GM18511 (cell line): ENCODE results near the gene SEPHS2.
"Not testable (repeated sequence)": the region's sequence is repeated elsewhere in the genome, so short reads cannot be mapped to it uniquely, and the experiment has no call there.

Experiments
- ATAC-seq: cut with Tn5 transposase; IDR thresholded peaks from one replicate; pipeline ENCODE4 v1.9.1; 2021; ENCODE audit warnings: mild to moderate bottlenecking, moderate library complexity; ENCODE audit not compliant: unreplicated experiment

Gene SEPHS2

GRCh38 chr16:30401768-30402425, 43.8 kb downstream of the SEPHS2 start:
- no peak for ATAC-seq

DNA sequence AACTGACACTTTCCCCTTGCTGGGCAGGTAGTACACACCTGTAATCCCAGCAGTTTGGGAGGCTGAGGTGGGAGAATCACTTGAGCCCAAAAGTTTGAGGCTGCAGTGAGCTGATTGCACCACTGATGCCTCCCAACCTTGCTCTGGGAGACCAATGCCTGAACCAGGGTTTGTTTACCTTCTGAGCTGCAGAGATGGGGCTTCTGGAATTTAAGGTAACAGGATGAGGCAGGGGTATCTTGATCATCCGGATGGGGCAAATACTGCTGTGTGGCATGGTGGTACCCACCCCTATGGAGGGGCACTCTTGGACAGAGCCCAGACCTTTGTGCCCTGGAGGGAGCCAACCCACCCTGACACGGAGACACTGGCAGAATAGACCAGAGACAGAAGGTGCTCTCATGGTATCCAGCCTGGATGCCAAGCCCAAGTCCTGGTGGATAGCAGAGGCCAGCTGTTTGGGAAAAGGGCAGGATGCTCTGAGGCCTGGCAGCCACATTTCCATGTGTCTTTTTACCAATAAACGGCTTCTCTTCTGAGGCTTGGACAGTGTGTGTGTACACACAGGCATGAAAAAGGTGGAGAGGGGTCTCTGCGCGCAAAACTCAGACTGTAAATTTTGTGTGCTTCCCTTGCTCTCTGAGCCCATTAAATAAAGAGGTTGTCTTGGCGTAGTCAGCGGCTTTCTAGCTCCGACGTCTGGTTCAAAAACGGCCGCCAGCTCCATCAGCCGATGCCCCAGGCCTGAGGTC, 46.1 kb downstream of the SEPHS2 start:
- no peak for ATAC-seq

DNA sequence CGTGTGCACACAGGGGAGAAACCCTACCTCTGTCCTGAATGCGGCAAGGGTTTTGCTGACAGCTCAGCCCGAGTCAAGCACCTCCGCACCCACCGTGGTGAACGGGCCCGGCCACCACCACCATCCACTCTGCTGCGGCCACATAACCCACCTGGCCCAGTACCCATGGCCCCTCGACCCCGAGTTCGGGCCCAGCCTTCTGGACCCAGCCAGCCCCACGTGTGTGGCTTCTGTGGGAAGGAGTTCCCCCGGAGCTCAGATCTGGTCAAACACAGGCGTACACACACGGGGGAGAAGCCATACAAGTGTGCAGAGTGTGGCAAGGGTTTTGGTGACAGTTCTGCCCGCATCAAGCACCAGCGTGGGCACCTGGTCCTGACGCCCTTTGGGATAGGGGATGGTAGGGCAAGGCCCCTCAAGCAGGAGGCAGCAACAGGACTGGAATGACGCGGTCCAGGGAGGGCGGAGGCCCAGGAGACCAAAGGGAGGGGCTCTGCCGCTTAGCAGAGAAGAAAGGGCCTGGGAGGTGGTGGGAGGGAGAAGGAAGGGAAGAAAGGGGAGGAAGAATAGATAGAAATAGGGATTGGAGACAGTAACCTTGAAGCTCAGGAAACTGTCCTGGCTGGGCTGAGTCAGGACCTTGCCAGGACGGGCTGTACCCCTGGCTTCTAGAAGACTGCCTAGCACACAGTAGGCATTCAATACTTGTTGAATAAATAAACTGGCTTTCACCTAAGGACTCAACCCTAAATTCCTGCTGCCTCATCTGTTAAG, 46.8 kb downstream of the SEPHS2 start:
- no peak for ATAC-seq

- no peak for ATAC-seq
Observed at GRCh38 chr16:30397776-30398660, 47.7 kb downstream of the SEPHS2 start.

DNA sequence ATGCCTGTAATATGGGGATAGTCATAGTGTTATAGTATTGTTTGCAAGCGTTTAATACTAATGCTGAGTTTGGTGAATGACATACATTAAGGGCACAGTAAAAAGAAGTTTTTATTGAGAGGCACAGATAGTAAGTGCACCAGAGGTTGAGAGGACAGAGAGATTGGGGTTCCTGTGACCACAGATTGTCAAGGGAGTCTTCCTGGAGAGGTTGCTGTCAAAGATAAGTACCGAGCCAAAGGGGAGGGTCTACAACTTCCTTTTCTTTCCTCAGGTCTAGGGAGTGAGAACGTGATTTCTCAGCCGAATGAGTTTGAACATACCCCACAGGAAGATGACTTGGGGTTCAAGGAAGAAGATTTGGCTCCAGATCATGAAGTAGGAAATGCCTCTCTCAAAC, 48.6 kb downstream of the SEPHS2 start:
- ATAC-seq: no peak

DNA sequence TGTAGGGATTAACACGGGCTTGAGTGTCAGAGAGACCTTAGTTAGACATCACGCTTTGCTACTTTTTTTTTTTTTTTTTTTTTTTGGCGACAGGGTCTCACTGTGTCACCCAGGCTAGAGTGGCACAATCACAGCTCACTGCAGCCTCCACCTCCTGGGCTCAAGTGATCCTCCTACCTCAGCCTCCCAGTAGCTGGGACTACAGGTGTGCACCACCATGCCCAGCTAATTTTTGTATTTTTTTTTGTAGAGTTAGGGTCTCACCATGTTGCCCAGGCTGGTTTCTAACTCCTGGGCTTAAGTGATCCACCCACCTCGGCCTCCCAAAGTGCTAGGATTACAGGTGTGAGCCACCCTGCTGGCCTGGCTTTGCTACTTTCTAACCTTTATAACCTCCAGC, 49.0 kb downstream of the SEPHS2 start:
- ATAC-seq: not testable (repeated sequence)

DNA sequence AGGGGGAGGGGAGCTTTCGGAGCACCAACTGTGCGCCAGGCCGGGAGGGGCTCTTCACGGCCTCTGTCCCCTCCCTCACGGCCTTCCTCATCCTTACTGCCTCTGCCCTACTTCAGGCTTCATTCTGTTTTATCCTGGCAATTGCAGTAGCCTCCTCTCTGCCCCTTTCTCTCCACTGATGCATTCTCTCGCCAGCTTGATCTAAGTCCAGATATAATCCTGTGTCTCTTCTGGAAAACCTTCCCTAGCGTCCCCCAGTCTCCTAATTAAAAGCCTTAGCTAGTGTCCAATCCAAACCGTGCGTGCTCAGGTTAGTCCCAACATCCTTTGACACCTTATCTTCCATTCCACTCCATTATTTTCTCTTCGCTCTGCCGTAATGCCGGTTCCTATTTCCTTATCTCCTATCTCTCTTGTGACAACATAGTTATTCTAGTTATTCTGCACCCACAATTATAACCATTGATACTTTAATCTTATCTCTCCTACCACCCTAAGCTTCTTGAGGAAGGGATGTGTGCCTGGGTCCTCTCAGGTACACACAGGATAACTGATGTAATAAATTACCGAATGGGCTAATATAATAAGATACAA, 49.6 kb downstream of the SEPHS2 start:
- no peak for ATAC-seq

- ATAC-seq: peak; percentile 67
Observed at GRCh38 chr16:30395155-30395991, 50.3 kb downstream of the SEPHS2 start, which contains the start of gene ZNF48. TSS of gene ZNF48 (plus strand) at chr16:30395420. CDS start at chr16:30395795, 375 bp downstream.

- no peak for ATAC-seq
Observed at GRCh38 chr16:30394592-30395154, 51.0 kb downstream of the SEPHS2 start.
